ENCODE measurements around the gene ANTXRL.
"Not testable (repeated sequence)": the region's sequence is repeated elsewhere in the genome, so short reads cannot be mapped to it uniquely, and the experiment has no call there.

DNA sequence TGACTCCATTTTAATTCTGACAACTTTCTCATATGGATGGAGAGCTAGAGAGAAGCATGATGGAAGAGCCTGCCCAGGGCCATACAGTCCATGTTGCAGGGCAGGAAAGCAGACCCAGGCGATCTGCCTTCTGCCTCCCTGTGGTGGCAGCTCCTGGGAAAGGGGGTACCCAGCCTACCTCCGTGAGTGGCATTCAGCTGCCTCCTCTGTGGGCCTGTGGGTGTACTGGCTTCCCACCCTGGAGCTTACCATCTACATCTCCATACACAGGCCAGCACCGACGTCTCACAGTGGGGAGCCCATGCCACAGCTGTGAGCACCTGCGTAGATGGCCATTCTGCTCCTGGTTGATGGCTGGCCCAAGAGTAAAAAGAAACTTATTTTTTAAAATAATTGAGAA is 17.9 kb downstream of the ANTXRL start:
- not testable (repeated sequence) for TF ChIP-seq POLR2A (IDR thresholded peaks at IDR 0.05)
- TF ChIP-seq, protein P1, sequence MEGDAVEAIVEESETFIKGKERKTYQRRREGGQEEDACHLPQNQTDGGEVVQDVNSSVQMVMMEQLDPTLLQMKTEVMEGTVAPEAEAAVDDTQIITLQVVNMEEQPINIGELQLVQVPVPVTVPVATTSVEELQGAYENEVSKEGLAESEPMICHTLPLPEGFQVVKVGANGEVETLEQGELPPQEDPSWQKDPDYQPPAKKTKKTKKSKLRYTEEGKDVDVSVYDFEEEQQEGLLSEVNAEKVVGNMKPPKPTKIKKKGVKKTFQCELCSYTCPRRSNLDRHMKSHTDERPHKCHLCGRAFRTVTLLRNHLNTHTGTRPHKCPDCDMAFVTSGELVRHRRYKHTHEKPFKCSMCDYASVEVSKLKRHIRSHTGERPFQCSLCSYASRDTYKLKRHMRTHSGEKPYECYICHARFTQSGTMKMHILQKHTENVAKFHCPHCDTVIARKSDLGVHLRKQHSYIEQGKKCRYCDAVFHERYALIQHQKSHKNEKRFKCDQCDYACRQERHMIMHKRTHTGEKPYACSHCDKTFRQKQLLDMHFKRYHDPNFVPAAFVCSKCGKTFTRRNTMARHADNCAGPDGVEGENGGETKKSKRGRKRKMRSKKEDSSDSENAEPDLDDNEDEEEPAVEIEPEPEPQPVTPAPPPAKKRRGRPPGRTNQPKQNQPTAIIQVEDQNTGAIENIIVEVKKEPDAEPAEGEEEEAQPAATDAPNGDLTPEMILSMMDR (IDR thresholded peaks at IDR 0.05) = not testable (repeated sequence)

Measured in lower leg skin (tissue), 3 donors.